ENCODE measurements around the gene HRAS. TPM values are rescaled to one million over a fixed set of nuclear protein-coding genes. Genes with fewer than 3 reads are reported as not detected.

HRAS gene
- total and polyA plus RNA-seq, 2 donors (not counting 3 experiments of a cell fraction or from before 2014, with no cell fraction given) = 103 to 109 TPM

DNA sequence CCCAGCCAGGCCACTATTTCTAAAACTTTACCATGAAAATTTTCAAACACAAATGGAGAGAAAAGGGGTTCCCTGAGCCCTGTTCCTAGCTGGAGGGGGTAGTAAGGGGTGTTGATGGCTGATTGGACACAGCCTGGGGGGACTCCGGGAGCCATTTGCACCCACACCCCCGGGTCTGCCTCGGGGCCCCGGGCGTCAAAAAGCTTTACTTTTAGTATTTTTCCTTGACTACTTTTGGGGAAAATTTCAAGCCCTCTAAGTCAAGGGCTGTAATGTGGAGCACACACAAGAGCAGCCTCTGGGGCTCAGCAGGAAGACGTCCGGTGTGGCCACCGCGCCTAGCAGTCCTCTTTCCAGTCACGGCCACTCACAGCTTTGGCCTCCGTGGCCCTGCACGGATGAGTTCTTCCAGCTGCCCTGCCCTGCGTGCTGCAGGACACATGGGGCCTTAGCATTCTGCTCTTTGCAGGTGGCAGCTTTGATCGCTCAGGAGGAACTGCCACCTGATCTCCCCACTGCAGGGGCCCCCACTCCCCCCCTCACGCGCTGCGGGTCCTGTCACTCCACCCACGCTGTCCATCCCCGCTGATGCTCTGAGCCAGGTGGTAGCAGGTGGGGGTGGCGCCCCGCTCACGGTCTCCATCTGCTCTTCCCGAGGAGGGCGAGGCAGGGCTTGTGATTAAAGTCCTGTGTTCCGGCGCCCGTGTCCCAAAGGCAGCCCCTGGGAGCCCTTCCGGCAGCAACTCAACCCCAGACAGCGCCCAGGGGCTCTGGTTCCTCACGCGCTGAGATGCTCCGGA is 42.7 kb downstream of the HRAS start:
- dilution Hi-C loops (cut with MboI; ENCODE audit: extremely low pct_ligation_motif_present, low sequenced_read_pairs) = no loop called here
- intact Hi-C loops (cut with micrococcal nuclease) = no loop called here
- H3K4me3 ChIP-seq (replicated peaks in 1 of 3; ENCODE audit: insufficient read depth in 1 of 3, low read depth in 1 of 3, low read length in 3 of 3) = no peak overlapping the region
- H3K9me3 ChIP-seq (replicated peaks; ENCODE audit: control insufficient read depth, insufficient read depth, low read length) = no peaks in the 10 kb centered on the region
- DNase-seq (ENCODE audit: low read depth, low spot score) = no peak
- H3K36me3 ChIP-seq (ENCODE audit: control insufficient read depth in 2 of 2, extremely low read depth in 1 of 2, insufficient read depth in 2 of 2, low read length in 2 of 2) = peaks cover 2 to 41% of the 10 kb centered on the region in 2 experiments
- no peak overlapping the region for H3K9ac ChIP-seq (replicated peaks; ENCODE audit: extremely low read depth, insufficient read depth, low read length)
- H4K20me1 ChIP-seq (replicated peaks; ENCODE audit: control insufficient read depth, extremely low read depth, insufficient read depth, low read length) = no peaks in the 10 kb centered on the region
- H3K79me2 ChIP-seq (ENCODE audit: control insufficient read depth, insufficient read depth, low read length) = no peaks in the 10 kb centered on the region
- no peak overlapping the region for H2AFZ ChIP-seq (ENCODE audit: low read depth, low read length)
- no peaks in the 10 kb centered on the region for H3K9me1 ChIP-seq (replicated peaks; ENCODE audit: control insufficient read depth, extremely low read depth, insufficient read depth, low read length)
- no peak for FAIRE-seq
- no peak overlapping the region for H3K27ac ChIP-seq (ENCODE audit: insufficient read depth, low read depth, low read length)
- POLR2A ChIA-PET = no interaction called here
- no peaks in the 10 kb centered on the region for H3K4me1 ChIP-seq (ENCODE audit: control insufficient read depth, extremely low read depth, insufficient read depth, low read length)
- H3K4me2 ChIP-seq (ENCODE audit: insufficient read depth, low read length) = no peak overlapping the region
- no peaks in the 10 kb centered on the region for H3K27me3 ChIP-seq (ENCODE audit: control insufficient read depth in 2 of 2, insufficient read depth in 2 of 2, low read length in 2 of 2)
- BruUV-seq (replicated peaks) = no TSS peak
- no peak for TF ChIP-seq MYC (IDR thresholded peaks at IDR 0.05; ENCODE audit: low read depth, low read length)
- TF ChIP-seq FOS (IDR thresholded peaks at IDR 0.05; ENCODE audit: borderline replicate concordance, insufficient read depth, low read length) = no peak
- no peak for TF ChIP-seq EZH2 (IDR thresholded peaks at IDR 0.05; ENCODE audit: borderline replicate concordance, low read depth, low read length, severe bottlenecking)
- TF ChIP-seq, protein P1, sequence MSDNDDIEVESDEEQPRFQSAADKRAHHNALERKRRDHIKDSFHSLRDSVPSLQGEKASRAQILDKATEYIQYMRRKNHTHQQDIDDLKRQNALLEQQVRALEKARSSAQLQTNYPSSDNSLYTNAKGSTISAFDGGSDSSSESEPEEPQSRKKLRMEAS (IDR thresholded peaks at IDR 0.05; ENCODE audit: insufficient read depth, insufficient read length) = no peak
- TF ChIP-seq POLR2A (IDR thresholded peaks at IDR 0.05; ENCODE audit: low read depth, low read length) = no peak
- TF ChIP-seq JUN (IDR thresholded peaks at IDR 0.05; ENCODE audit: borderline replicate concordance, insufficient read depth, insufficient read length, low read depth) = no peak
- TF ChIP-seq GATA2 (IDR thresholded peaks at IDR 0.05; ENCODE audit: insufficient read depth, insufficient read length, low read depth, low read length) = no peak
- TF ChIP-seq, protein P2, sequence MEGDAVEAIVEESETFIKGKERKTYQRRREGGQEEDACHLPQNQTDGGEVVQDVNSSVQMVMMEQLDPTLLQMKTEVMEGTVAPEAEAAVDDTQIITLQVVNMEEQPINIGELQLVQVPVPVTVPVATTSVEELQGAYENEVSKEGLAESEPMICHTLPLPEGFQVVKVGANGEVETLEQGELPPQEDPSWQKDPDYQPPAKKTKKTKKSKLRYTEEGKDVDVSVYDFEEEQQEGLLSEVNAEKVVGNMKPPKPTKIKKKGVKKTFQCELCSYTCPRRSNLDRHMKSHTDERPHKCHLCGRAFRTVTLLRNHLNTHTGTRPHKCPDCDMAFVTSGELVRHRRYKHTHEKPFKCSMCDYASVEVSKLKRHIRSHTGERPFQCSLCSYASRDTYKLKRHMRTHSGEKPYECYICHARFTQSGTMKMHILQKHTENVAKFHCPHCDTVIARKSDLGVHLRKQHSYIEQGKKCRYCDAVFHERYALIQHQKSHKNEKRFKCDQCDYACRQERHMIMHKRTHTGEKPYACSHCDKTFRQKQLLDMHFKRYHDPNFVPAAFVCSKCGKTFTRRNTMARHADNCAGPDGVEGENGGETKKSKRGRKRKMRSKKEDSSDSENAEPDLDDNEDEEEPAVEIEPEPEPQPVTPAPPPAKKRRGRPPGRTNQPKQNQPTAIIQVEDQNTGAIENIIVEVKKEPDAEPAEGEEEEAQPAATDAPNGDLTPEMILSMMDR (IDR thresholded peaks at IDR 0.05; ENCODE audit: extremely low read depth in 1 of 2, insufficient read depth in 1 of 2, low read depth in 1 of 2, low read length in 2 of 2) = no peak
- TF ChIP-seq POLR2AphosphoS5 (IDR thresholded peaks at IDR 0.05; ENCODE audit: insufficient read depth, low read depth, low read length) = no peak
- CTCF ChIA-PET = interaction anchor here (1.1 kb wide), 2 partner anchors 26 to 44 kb away, joined by 3 to 4 read pairs; no protein-coding TSS in a partner anchor

Measured in endothelial cell of umbilical vein (primary cell).